HEK293 (cell line): ENCODE measurements around the gene SHMT2.

ENCODE experiments used
- CTCF ChIA-PET: fragments of 350-600 bp; formaldehyde crosslinking; extraction: SDS; loops from one replicate; lab custom pipeline; 2021; ENCODE audit warnings: antibody characterized with exemption; lab: Yijun Ruan, JAX
- POLR2A ChIA-PET: fragments of 300-600 bp; formaldehyde crosslinking; extraction: SDS; loops from one replicate; lab custom pipeline; 2020; ENCODE audit warnings: antibody characterized with exemption, inconsistent platforms; lab: Yijun Ruan, JAX
- H3K27ac ChIP-seq: fragments of 200-500 bp; sonication (Bioruptor generic); 2 replicates; pipeline ENCODE4 v1.5.1; 2014; ENCODE audit warnings: low read depth, low read length, control low read depth, inconsistent platforms; ENCODE audit errors: extremely low read depth
- H3K36me3 ChIP-seq, 2 experiments: fragments of 200-500 bp in 1 of 2; sonication (Bioruptor generic) in 1 of 2; 1 replicate in 1 of 2; 2 replicates in 1 of 2; pipeline ENCODE4 v1.5.1; 2014 to 2017; ENCODE audit warnings: inconsistent platforms in 2 of 2, low read length in 2 of 2; ENCODE audit not compliant: control insufficient read depth in 2 of 2, insufficient read depth in 1 of 2
- H3K4me1 ChIP-seq: fragments of 200-500 bp; sonication (Bioruptor generic); 2 replicates; pipeline ENCODE4 v1.5.1; 2014; ENCODE audit warnings: mild to moderate bottlenecking, low read length, inconsistent platforms; ENCODE audit not compliant: control insufficient read depth, insufficient read depth
- H3K4me3 ChIP-seq: 2 replicates; pipeline ENCODE4 v1.5.1; 2011; ENCODE audit warnings: low read depth, mild to moderate bottlenecking, control low read depth, low read length, moderate library complexity
- H3K9me3 ChIP-seq: fragments of 200-500 bp; sonication (Bioruptor generic); 2 replicates; pipeline ENCODE4 v1.5.1; 2014; ENCODE audit warnings: low read depth, low read length, inconsistent platforms; ENCODE audit not compliant: control insufficient read depth, insufficient read depth
- BCL11A ChIP-seq: fragments of 450-650 bp; formaldehyde crosslinking; IDR thresholded peaks from 2 replicates; pipeline ENCODE4 v1.5.1; 2016; ENCODE audit warnings: low read depth, missing biosample characterization, missing genetic modification characterization
- CTCF ChIP-seq: fragments of 450-650 bp; formaldehyde crosslinking; IDR thresholded peaks from 2 replicates; pipeline ENCODE4 v1.5.1; 2016; ENCODE audit warnings: missing biosample characterization, missing genetic modification characterization
- KLF9 ChIP-seq: fragments of 450-650 bp; formaldehyde crosslinking; IDR thresholded peaks from 2 replicates; pipeline ENCODE4 v1.5.1; 2016; ENCODE audit warnings: missing biosample characterization, missing genetic modification characterization, low read depth
- PATZ1 ChIP-seq: fragments of 450-650 bp; formaldehyde crosslinking; IDR thresholded peaks from 2 replicates; pipeline ENCODE4 v1.5.1; 2016; ENCODE audit warnings: missing biosample characterization, missing genetic modification characterization
- PRDM1 ChIP-seq: fragments of 450-650 bp; formaldehyde crosslinking; IDR thresholded peaks from 2 replicates; pipeline ENCODE4; 2016; ENCODE audit warnings: missing biosample characterization, missing genetic modification characterization
- REPIN1 ChIP-seq: fragments of 450-650 bp; formaldehyde crosslinking; IDR thresholded peaks from 2 replicates; pipeline ENCODE4 v1.5.1; 2017; ENCODE audit warnings: missing biosample characterization, missing genetic modification characterization, low read depth
- REST ChIP-seq: fragments of 450-650 bp; formaldehyde crosslinking; IDR thresholded peaks from 2 replicates; pipeline ENCODE4 v1.5.1; 2016; ENCODE audit warnings: missing biosample characterization, missing genetic modification characterization
- SP2 ChIP-seq: fragments of 450-650 bp; formaldehyde crosslinking; IDR thresholded peaks from 2 replicates; pipeline ENCODE4 v1.5.1; 2016; ENCODE audit warnings: missing biosample characterization, missing genetic modification characterization
- YY1 ChIP-seq: fragments of 450-650 bp; formaldehyde crosslinking; IDR thresholded peaks from 2 replicates; pipeline ENCODE4 v1.5.1; 2018; ENCODE audit warnings: missing biosample characterization, missing genetic modification characterization
- ZNF114 ChIP-seq: fragments of 450-650 bp; formaldehyde crosslinking; IDR thresholded peaks from 2 replicates; pipeline ENCODE4 v1.5.0; 2017; ENCODE audit warnings: missing biosample characterization, missing genetic modification characterization
- ZNF157 ChIP-seq: fragments of 450-650 bp; formaldehyde crosslinking; IDR thresholded peaks from 2 replicates; pipeline ENCODE4 v1.5.1; 2016; ENCODE audit warnings: missing biosample characterization, missing genetic modification characterization
- ZNF169 ChIP-seq: fragments of 450-650 bp; formaldehyde crosslinking; IDR thresholded peaks from 2 replicates; pipeline ENCODE4 v1.5.1; 2016; ENCODE audit warnings: missing biosample characterization, missing genetic modification characterization
- ZNF341 ChIP-seq: fragments of 450-650 bp; formaldehyde crosslinking; IDR thresholded peaks from 2 replicates; pipeline ENCODE4; 2016; ENCODE audit warnings: low read depth, missing biosample characterization, missing genetic modification characterization
- ZNF426 ChIP-seq: fragments of 450-650 bp; formaldehyde crosslinking; IDR thresholded peaks from 2 replicates; pipeline ENCODE4 v1.5.1; 2017; ENCODE audit warnings: missing biosample characterization, missing genetic modification characterization, mild to moderate bottlenecking, inconsistent platforms, moderate library complexity
- ZNF433 ChIP-seq: fragments of 450-650 bp; formaldehyde crosslinking; IDR thresholded peaks from 2 replicates; pipeline ENCODE4 v1.5.1; 2016; ENCODE audit warnings: missing biosample characterization, missing genetic modification characterization, low read depth
- ZNF514 ChIP-seq: fragments of 450-650 bp; formaldehyde crosslinking; IDR thresholded peaks from 2 replicates; pipeline ENCODE4 v1.5.1; 2016; ENCODE audit warnings: missing biosample characterization, missing genetic modification characterization
- ZNF548 ChIP-seq: fragments of 450-650 bp; formaldehyde crosslinking; IDR thresholded peaks from 2 replicates; pipeline ENCODE4 v1.5.1; 2016; ENCODE audit warnings: missing biosample characterization, missing genetic modification characterization
- ZNF571 ChIP-seq: fragments of 450-650 bp; formaldehyde crosslinking; IDR thresholded peaks from 2 replicates; pipeline ENCODE4 v1.5.0; 2017; ENCODE audit warnings: missing biosample characterization, missing genetic modification characterization
- ZNF704 ChIP-seq: fragments of 450-650 bp; formaldehyde crosslinking; IDR thresholded peaks from 2 replicates; pipeline ENCODE4 v1.5.1; 2016; ENCODE audit warnings: missing biosample characterization, missing genetic modification characterization
- ZNF777 ChIP-seq: fragments of 450-650 bp; formaldehyde crosslinking; IDR thresholded peaks from 2 replicates; pipeline ENCODE4 v1.5.1; 2017; ENCODE audit warnings: missing biosample characterization, missing genetic modification characterization, borderline replicate concordance
- ZSCAN30 ChIP-seq: fragments of 450-650 bp; IDR thresholded peaks from 2 replicates; pipeline ENCODE4 v1.5.1; 2018; ENCODE audit warnings: missing biosample characterization, mild to moderate bottlenecking, missing genetic modification characterization, moderate library complexity

The SHMT2 gene

GRCh38 chr12:57261428-57261865 is 31.9 kb downstream of the SHMT2 start (continued):
- no peak for TF ChIP-seq REPIN1
- no peak for TF ChIP-seq PRDM1 (tag by site-specific recombination)

- Histone ChIP-seq H3K4me3 (no peak overlapping the region), H3K36me3 (peaks cover 16 to 64% of the 10 kb centered on the region in 2 experiments), H3K9me3 (no peaks in the 10 kb centered on the region), H3K27ac (no peak overlapping the region), H3K4me1 (peaks cover 13% of the 10 kb centered on the region; the same call in 1 of the 2 replicates)
- CTCF ChIA-PET, result interaction anchor here (0.7 to 8.8 kb wide), 13 partner anchors 9 to 197 kb away, joined by 3 to 151 read pairs (median 4); partner anchors contain the start of genes GLI1 and INHBE
- POLR2A ChIA-PET, result no interaction called here
- no peak for TF ChIP-seq ZNF548 (tag by site-specific recombination)
- TF ChIP-seq YY1 (tag by site-specific recombination), result no peak
- no peak for TF ChIP-seq SP2 (tag by site-specific recombination)
- no peak for TF ChIP-seq ZNF433 (tag by site-specific recombination)
- no peak for TF ChIP-seq ZNF777
- TF ChIP-seq ZNF571 (tag by site-specific recombination), result no peak
- TF ChIP-seq PRDM1 (tag by site-specific recombination), result no peak
- TF ChIP-seq KLF9 (tag by site-specific recombination), result no peak
- TF ChIP-seq, all 188 proteins: peak for 0
These were observed 32.8 kb downstream of the SHMT2 start for GRCh38 chr12:57262126-57262822.

- H3K4me3 ChIP-seq, result no peak overlapping the region
- H3K4me1 ChIP-seq, result peaks cover 13% of the 10 kb centered on the region; the same call in 1 of the 2 replicates
- no peaks in the 10 kb centered on the region for H3K9me3 ChIP-seq
- peaks cover 21 to 64% of the 10 kb centered on the region in 2 experiments for H3K36me3 ChIP-seq
- POLR2A ChIA-PET, result no interaction called here
- TF ChIP-seq PATZ1 (tag by site-specific recombination) (no peak), ZNF341 (tag by site-specific recombination) (no peak)
- CTCF ChIA-PET, result interaction anchor here (0.6 to 8.8 kb wide), 12 partner anchors 9 to 196 kb away, joined by 3 to 151 read pairs (median 4); partner anchors contain the start of genes GLI1, INHBE and SHMT2
- no peak overlapping the region for H3K27ac ChIP-seq
These were observed 33.6 kb downstream of the SHMT2 start for GRCh38 chr12:57263096-57263495.

GRCh38 chr12:57266681-57267080 is 37.2 kb downstream of the SHMT2 start:
- CTCF ChIA-PET, result interaction anchor here (0.6 to 8.8 kb wide), 5 partner anchors 11 to 187 kb away, joined by 5 to 151 read pairs (median 6); partner anchors contain the start of gene INHBE
- H3K9me3 ChIP-seq, result no peaks in the 10 kb centered on the region
- POLR2A ChIA-PET, result no interaction called here
- peaks cover 29 to 67% of the 10 kb centered on the region in 2 experiments for H3K36me3 ChIP-seq
- peaks cover 5% of the 10 kb centered on the region; the same call in 1 of the 2 replicates for H3K4me1 ChIP-seq
- no peak overlapping the region for H3K4me3 ChIP-seq
- H3K27ac ChIP-seq, result no peak overlapping the region
- no peak for TF ChIP-seq REST
- no peak for TF ChIP-seq ZNF114 (tag by site-specific recombination)
- no peak for TF ChIP-seq CTCF (tag by site-specific recombination)
- TF ChIP-seq ZSCAN30 (tag by site-specific recombination), result no peak
- no peak for TF ChIP-seq ZNF426 (tag by site-specific recombination)
- no peak for TF ChIP-seq ZNF704 (tag by site-specific recombination)
- no peak for TF ChIP-seq ZNF169 (tag by site-specific recombination)
- TF ChIP-seq ZNF157 (tag by site-specific recombination), result no peak
- TF ChIP-seq ZNF571 (tag by site-specific recombination), result no peak
- TF ChIP-seq BCL11A, result no peak
- no peak for TF ChIP-seq ZNF514 (tag by site-specific recombination)
